ENCODE results near the gene M1AP.

DNA sequence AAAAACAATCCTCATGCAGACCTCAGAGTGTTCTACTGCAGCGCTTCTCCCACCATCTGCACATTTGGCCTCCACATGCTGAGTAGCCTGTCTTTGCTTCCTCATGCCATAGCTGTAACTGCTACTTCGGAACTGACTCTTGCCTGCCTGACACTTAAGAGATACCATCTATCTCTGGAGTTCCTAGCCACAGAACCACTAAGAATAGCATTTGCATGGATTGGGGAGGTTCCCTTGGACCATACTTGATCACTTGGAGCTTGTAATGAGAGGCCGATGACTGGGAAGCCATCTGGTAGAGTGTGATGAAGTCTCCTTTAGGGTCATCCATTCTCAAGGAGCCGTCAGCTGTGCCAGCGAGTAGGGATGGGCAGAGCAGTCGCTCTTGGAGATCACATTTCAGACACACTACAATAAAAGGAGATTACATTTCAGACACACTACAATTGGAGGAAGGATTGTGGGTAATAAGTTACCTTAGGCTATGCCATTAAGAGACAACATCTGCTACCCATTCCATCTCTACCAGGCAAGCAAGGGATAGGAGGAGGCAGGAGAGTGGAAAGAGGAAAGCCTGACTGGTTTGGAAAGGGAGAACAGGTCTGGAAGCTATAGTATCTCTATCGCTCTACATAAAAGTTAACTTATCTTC, 71.8 kb downstream of the M1AP start:
- TF ChIP-seq, protein P1, sequence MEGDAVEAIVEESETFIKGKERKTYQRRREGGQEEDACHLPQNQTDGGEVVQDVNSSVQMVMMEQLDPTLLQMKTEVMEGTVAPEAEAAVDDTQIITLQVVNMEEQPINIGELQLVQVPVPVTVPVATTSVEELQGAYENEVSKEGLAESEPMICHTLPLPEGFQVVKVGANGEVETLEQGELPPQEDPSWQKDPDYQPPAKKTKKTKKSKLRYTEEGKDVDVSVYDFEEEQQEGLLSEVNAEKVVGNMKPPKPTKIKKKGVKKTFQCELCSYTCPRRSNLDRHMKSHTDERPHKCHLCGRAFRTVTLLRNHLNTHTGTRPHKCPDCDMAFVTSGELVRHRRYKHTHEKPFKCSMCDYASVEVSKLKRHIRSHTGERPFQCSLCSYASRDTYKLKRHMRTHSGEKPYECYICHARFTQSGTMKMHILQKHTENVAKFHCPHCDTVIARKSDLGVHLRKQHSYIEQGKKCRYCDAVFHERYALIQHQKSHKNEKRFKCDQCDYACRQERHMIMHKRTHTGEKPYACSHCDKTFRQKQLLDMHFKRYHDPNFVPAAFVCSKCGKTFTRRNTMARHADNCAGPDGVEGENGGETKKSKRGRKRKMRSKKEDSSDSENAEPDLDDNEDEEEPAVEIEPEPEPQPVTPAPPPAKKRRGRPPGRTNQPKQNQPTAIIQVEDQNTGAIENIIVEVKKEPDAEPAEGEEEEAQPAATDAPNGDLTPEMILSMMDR (IDR thresholded peaks at IDR 0.05) = no peak
- TF ChIP-seq POLR2A (IDR thresholded peaks at IDR 0.05) = no peak

All from lower leg skin (tissue), 3 donors.